ENCODE measurements around the gene CYBC1.

CYBC1 gene

GRCh38 chr17:82474223-82475010 lies 23.9 kb upstream of the CYBC1 start:
- TF ChIP-seq CTCF (conservative IDR thresholded peaks at IDR 0.05) = no peak

GRCh38 chr17:82470065-82470464 lies 19.5 kb upstream of the CYBC1 start:
- no peak overlapping the region for H3K27ac ChIP-seq
- TF ChIP-seq CTCF (conservative IDR thresholded peaks at IDR 0.05) = no peak

More at GRCh38 chr17:82474223-82475010, 23.9 kb upstream of the CYBC1 start:
- H3K27ac ChIP-seq = no peak overlapping the region

GRCh38 chr17:82468692-82469091 lies 18.1 kb upstream of the CYBC1 start:
- H3K27ac ChIP-seq = no peak overlapping the region
- TF ChIP-seq CTCF (conservative IDR thresholded peaks at IDR 0.05) = no peak

- TF ChIP-seq CTCF (conservative IDR thresholded peaks at IDR 0.05) = no peak
- H3K27ac ChIP-seq = no peak overlapping the region
These were observed 14.6 kb upstream of the CYBC1 start for GRCh38 chr17:82465023-82465603.

- no peak overlapping the region for H3K27ac ChIP-seq
- no peak for TF ChIP-seq CTCF (conservative IDR thresholded peaks at IDR 0.05)
These were observed 14.0 kb upstream of the CYBC1 start for GRCh38 chr17:82464567-82464929.

GRCh38 chr17:82463925-82464566 lies 13.5 kb upstream of the CYBC1 start:
- H3K27ac ChIP-seq = no peak overlapping the region
- no peak for TF ChIP-seq CTCF (conservative IDR thresholded peaks at IDR 0.05)

- H3K27ac ChIP-seq = no peak overlapping the region
- no peak for TF ChIP-seq CTCF (conservative IDR thresholded peaks at IDR 0.05)
These were observed 12.8 kb upstream of the CYBC1 start for GRCh38 chr17:82463391-82463790.
